HUES64 (cell line): ENCODE data around the gene DENND2C.
"Not testable (repeated sequence)": the region's sequence is repeated elsewhere in the genome, so short reads cannot be mapped to it uniquely, and the experiment has no call there.

Source experiments
- H3K27ac ChIP-seq: 2 replicates; pipeline ENCODE4 v1.7.0; 2013; ENCODE audit warnings: low read depth, low read length, inconsistent platforms
- H3K27me3 ChIP-seq: 2 replicates; pipeline ENCODE4 v1.6.1; 2013; ENCODE audit warnings: mild to moderate bottlenecking, low read length; ENCODE audit not compliant: insufficient read depth
- H3K36me3 ChIP-seq: 2 replicates; pipeline ENCODE4 v1.6.1; 2013; ENCODE audit warnings: mild to moderate bottlenecking, low read length; ENCODE audit not compliant: insufficient read depth
- H3K4me1 ChIP-seq: 2 replicates; pipeline ENCODE4 v1.6.1; 2013; ENCODE audit warnings: mild to moderate bottlenecking, low read length, moderate library complexity; ENCODE audit not compliant: insufficient read depth
- H3K4me3 ChIP-seq: 2 replicates; pipeline ENCODE4 v1.5.1; 2013; ENCODE audit warnings: mild to moderate bottlenecking, low read length, moderate library complexity
- H3K9ac ChIP-seq: 2 replicates; pipeline ENCODE4 v1.6.1; 2013; ENCODE audit warnings: mild to moderate bottlenecking, low read depth, low read length
- H3K9me3 ChIP-seq: 2 replicates; pipeline ENCODE4 v1.6.1; 2013; ENCODE audit warnings: low read depth, low read length; ENCODE audit not compliant: insufficient read depth
- WGBS: fragments of 150-250, 120-280 bp; methylation state at CpG from one replicate; pipeline ENCODE4 v1.1.7; 2013; ENCODE audit warnings: missing lambda C conversion rate; 5-methylcytosine and 5-hydroxymethylcytosine counted together

Gene DENND2C

GRCh38 chr1:114564141-114564540 is 105.7 kb downstream of the DENND2C start:
- Histone ChIP-seq H3K4me1 (no peaks in the 10 kb centered on the region), H3K9me3 (no peaks in the 10 kb centered on the region; the same call in 1 of the 2 replicates), H3K4me3 (no peak overlapping the region), H3K27ac (no peak overlapping the region), H3K9ac (no peak overlapping the region), H3K27me3 (no peaks in the 10 kb centered on the region), H3K36me3 (peaks cover 47% of the 10 kb centered on the region)

GRCh38 chr1:114562978-114563510 is 106.8 kb downstream of the DENND2C start:
- WGBS = 93% methylated on average over 2 of the region's 3 CpGs
- H3K4me3 ChIP-seq, H3K9ac ChIP-seq, H3K27ac ChIP-seq, H3K9me3 ChIP-seq, H3K27me3 ChIP-seq, H3K4me1 ChIP-seq: not testable (repeated sequence)
- H3K36me3 ChIP-seq = peaks cover 36% of the 10 kb centered on the region

GRCh38 chr1:114561333-114561732 is 108.5 kb downstream of the DENND2C start:
- 100% methylated on average over 1 of the region's 1 CpG for WGBS
- Histone ChIP-seq H3K4me1 (no peaks in the 10 kb centered on the region), H3K9ac (no peak overlapping the region), H3K27me3 (no peaks in the 10 kb centered on the region), H3K36me3 (peaks cover 19% of the 10 kb centered on the region), H3K27ac (no peak overlapping the region), H3K4me3 (no peak overlapping the region), H3K9me3 (no peaks in the 10 kb centered on the region; the same call in 1 of the 2 replicates)

- Histone ChIP-seq H3K4me1 (no peaks in the 10 kb centered on the region), H3K9ac (no peak overlapping the region), H3K36me3 (no peaks in the 10 kb centered on the region; the same call in 1 of the 2 replicates), H3K27me3 (no peaks in the 10 kb centered on the region), H3K9me3 (no peaks in the 10 kb centered on the region; the same call in 1 of the 2 replicates), H3K27ac (no peak overlapping the region), H3K4me3 (no peak overlapping the region)
- 90% methylated on average over 3 of the region's 3 CpGs for WGBS
Measured at GRCh38 chr1:114559356-114559755, 110.5 kb downstream of the DENND2C start.

- WGBS = no CpG with 5 or more reads among the region's 1 CpG
- H3K27ac ChIP-seq = no peak overlapping the region
- no peaks in the 10 kb centered on the region for H3K36me3 ChIP-seq
- H3K9me3 ChIP-seq = no peaks in the 10 kb centered on the region; the same call in 1 of the 2 replicates
- no peaks in the 10 kb centered on the region for H3K27me3 ChIP-seq
- no peak overlapping the region for H3K9ac ChIP-seq
- H3K4me1 ChIP-seq = no peaks in the 10 kb centered on the region
- H3K4me3 ChIP-seq = no peak overlapping the region
Measured at GRCh38 chr1:114558544-114558943, 111.3 kb downstream of the DENND2C start.

GRCh38 chr1:114554577-114554976 is 115.3 kb downstream of the DENND2C start:
- Histone ChIP-seq H3K27me3 (no peaks in the 10 kb centered on the region), H3K9me3 (no peaks in the 10 kb centered on the region), H3K4me3 (no peak overlapping the region), H3K4me1 (0 out of 2 replicates have a peak, but pooled peaks cover 4% of the 10 kb centered on the region), H3K27ac (no peak overlapping the region), H3K9ac (no peak overlapping the region), H3K36me3 (no peaks in the 10 kb centered on the region)
- 89% methylated on average over 2 of the region's 2 CpGs for WGBS

GRCh38 chr1:114552106-114552639 is 117.7 kb downstream of the DENND2C start:
- no peaks in the 10 kb centered on the region for H3K27me3 ChIP-seq

GRCh38 chr1:114551400-114551799 is 118.4 kb downstream of the DENND2C start:
- H3K4me1 ChIP-seq = 0 out of 2 replicates have a peak, but pooled peaks cover 4% of the 10 kb centered on the region
- no peaks in the 10 kb centered on the region for H3K27me3 ChIP-seq
- no peaks in the 10 kb centered on the region for H3K36me3 ChIP-seq
- WGBS = 91% methylated on average over 4 of the region's 4 CpGs
- H3K9me3 ChIP-seq = no peaks in the 10 kb centered on the region
- no peak overlapping the region for H3K9ac ChIP-seq
- H3K4me3 ChIP-seq = no peak overlapping the region
- H3K27ac ChIP-seq = no peak overlapping the region

More at GRCh38 chr1:114552106-114552639, 117.7 kb downstream of the DENND2C start:
- 93% methylated on average over 7 of the region's 7 CpGs for WGBS
- Histone ChIP-seq H3K9me3 (no peaks in the 10 kb centered on the region), H3K4me1 (0 out of 2 replicates have a peak, but pooled peaks cover 4% of the 10 kb centered on the region), H3K4me3 (no peak overlapping the region), H3K9ac (no peak overlapping the region), H3K27ac (no peak overlapping the region), H3K36me3 (no peaks in the 10 kb centered on the region)

- Histone ChIP-seq H3K9ac (no peak overlapping the region), H3K36me3 (no peaks in the 10 kb centered on the region), H3K4me3 (no peak overlapping the region), H3K27me3 (no peaks in the 10 kb centered on the region), H3K4me1 (0 out of 2 replicates have a peak, but pooled peaks cover 4% of the 10 kb centered on the region), H3K27ac (no peak overlapping the region), H3K9me3 (no peaks in the 10 kb centered on the region)
- WGBS = 92% methylated on average over 1 of the region's 2 CpGs
Measured at GRCh38 chr1:114550336-114550735, 119.5 kb downstream of the DENND2C start.

GRCh38 chr1:114549137-114549536 is 120.7 kb downstream of the DENND2C start:
- no peak overlapping the region for H3K9ac ChIP-seq
- no peak overlapping the region for H3K27ac ChIP-seq
- no peak overlapping the region for H3K4me3 ChIP-seq
- no peaks in the 10 kb centered on the region for H3K9me3 ChIP-seq
- WGBS = 92% methylated on average over 4 of the region's 4 CpGs
- no peaks in the 10 kb centered on the region for H3K27me3 ChIP-seq
- no peaks in the 10 kb centered on the region for H3K36me3 ChIP-seq
- 0 out of 2 replicates have a peak, but pooled peaks cover 4% of the 10 kb centered on the region for H3K4me1 ChIP-seq

- H3K27ac ChIP-seq = no peak overlapping the region
- H3K27me3 ChIP-seq = no peaks in the 10 kb centered on the region
- 100% methylated on average over 1 of the region's 1 CpG for WGBS
- no peaks in the 10 kb centered on the region for H3K36me3 ChIP-seq
- no peak overlapping the region for H3K9ac ChIP-seq
- 0 out of 2 replicates have a peak, but pooled peaks cover 4% of the 10 kb centered on the region for H3K4me1 ChIP-seq
- H3K9me3 ChIP-seq = no peaks in the 10 kb centered on the region
- H3K4me3 ChIP-seq = no peak overlapping the region
Measured at GRCh38 chr1:114547076-114547475, 122.8 kb downstream of the DENND2C start.
